ENCODE results near the gene PYGB.

The PYGB gene

GRCh38 chr20:25339608-25340007 lies 91.7 kb downstream of the PYGB start:
- no peak for FAIRE-seq

GRCh38 chr20:25340380-25340779 lies 92.5 kb downstream of the PYGB start:
- FAIRE-seq, result no peak

GRCh38 chr20:25341716-25342680 lies 94.1 kb downstream of the PYGB start:
- no peak for FAIRE-seq

GRCh38 chr20:25344634-25345033 lies 96.7 kb downstream of the PYGB start:
- no peak for FAIRE-seq

GRCh38 chr20:25345721-25346120 lies 97.8 kb downstream of the PYGB start:
- no peak for FAIRE-seq

DNA sequence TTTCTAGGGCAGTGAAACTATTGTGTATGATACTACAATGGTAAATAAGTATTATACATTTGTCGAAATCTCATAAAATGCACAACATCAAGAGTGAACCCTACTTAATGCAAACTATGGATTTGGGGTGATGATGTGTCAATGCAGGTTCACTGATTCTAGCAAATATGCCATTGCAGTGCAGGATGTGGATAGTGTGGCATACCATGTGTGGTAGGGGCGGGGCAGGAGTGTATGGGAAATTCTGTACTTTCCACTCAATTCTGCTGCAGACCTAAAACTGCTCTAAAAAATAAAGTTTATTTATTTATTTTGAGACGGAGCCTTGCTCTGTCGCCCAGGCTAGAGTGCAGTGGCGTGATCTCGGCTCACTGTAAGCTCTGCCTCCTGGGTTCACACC lies 98.5 kb downstream of the PYGB start:
- no peak for FAIRE-seq
